ENCODE data around the gene CCKAR.

CCKAR gene

GRCh38 chr4:26459054-26459755 lies 31.1 kb downstream of the CCKAR start:
- DNase-seq (ENCODE audit: low read depth, low spot score): peak; percentile 29

- peak; percentile 54 for DNase-seq (ENCODE audit: low read depth, low spot score)
Observed at GRCh38 chr4:26458157-26458561, 32.1 kb downstream of the CCKAR start.

GRCh38 chr4:26457412-26457811 lies 32.9 kb downstream of the CCKAR start:
- no peak for DNase-seq (ENCODE audit: low read depth, low spot score)

GRCh38 chr4:26455571-26455970 lies 34.7 kb downstream of the CCKAR start:
- DNase-seq (ENCODE audit: low read depth, low spot score): no peak

- DNase-seq (ENCODE audit: low read depth, low spot score): no peak
Observed at GRCh38 chr4:26454961-26455360, 35.3 kb downstream of the CCKAR start.

GRCh38 chr4:26452565-26453531 lies 37.4 kb downstream of the CCKAR start:
- no peak for DNase-seq (ENCODE audit: low read depth, low spot score)

GRCh38 chr4:26451597-26451996 lies 38.7 kb downstream of the CCKAR start:
- no peak for DNase-seq (ENCODE audit: low read depth, low spot score)

- no peak for DNase-seq (ENCODE audit: low read depth, low spot score)
Observed at GRCh38 chr4:26450418-26450817, 39.9 kb downstream of the CCKAR start.

- DNase-seq (ENCODE audit: low read depth, low spot score): no peak
Observed at GRCh38 chr4:26447378-26447777, 42.9 kb downstream of the CCKAR start.

GRCh38 chr4:26441771-26442170 lies 48.5 kb downstream of the CCKAR start:
- DNase-seq (ENCODE audit: low read depth, low spot score): no peak

GRCh38 chr4:26441102-26441501 lies 49.2 kb downstream of the CCKAR start:
- DNase-seq (ENCODE audit: low read depth, low spot score): no peak

GRCh38 chr4:26434030-26434639 lies 56.1 kb downstream of the CCKAR start:
- DNase-seq (ENCODE audit: low read depth, low spot score): no peak

GRCh38 chr4:26433556-26433955 lies 56.7 kb downstream of the CCKAR start:
- no peak for DNase-seq (ENCODE audit: low read depth, low spot score)

- DNase-seq (ENCODE audit: low read depth, low spot score): no peak
Observed at GRCh38 chr4:26432419-26432818, 57.9 kb downstream of the CCKAR start.

- no peak for DNase-seq (ENCODE audit: low read depth, low spot score)
Observed at GRCh38 chr4:26431461-26432180, 58.7 kb downstream of the CCKAR start.

Data from smooth muscle cell of the brain vasculature (primary cell).